Measurements from ENCODE around the gene CEACAM1.

GRCh38 chr19:42529248-42529764, 1.0 kb upstream of the CEACAM1 start:
- TF ChIP-seq, protein P1, sequence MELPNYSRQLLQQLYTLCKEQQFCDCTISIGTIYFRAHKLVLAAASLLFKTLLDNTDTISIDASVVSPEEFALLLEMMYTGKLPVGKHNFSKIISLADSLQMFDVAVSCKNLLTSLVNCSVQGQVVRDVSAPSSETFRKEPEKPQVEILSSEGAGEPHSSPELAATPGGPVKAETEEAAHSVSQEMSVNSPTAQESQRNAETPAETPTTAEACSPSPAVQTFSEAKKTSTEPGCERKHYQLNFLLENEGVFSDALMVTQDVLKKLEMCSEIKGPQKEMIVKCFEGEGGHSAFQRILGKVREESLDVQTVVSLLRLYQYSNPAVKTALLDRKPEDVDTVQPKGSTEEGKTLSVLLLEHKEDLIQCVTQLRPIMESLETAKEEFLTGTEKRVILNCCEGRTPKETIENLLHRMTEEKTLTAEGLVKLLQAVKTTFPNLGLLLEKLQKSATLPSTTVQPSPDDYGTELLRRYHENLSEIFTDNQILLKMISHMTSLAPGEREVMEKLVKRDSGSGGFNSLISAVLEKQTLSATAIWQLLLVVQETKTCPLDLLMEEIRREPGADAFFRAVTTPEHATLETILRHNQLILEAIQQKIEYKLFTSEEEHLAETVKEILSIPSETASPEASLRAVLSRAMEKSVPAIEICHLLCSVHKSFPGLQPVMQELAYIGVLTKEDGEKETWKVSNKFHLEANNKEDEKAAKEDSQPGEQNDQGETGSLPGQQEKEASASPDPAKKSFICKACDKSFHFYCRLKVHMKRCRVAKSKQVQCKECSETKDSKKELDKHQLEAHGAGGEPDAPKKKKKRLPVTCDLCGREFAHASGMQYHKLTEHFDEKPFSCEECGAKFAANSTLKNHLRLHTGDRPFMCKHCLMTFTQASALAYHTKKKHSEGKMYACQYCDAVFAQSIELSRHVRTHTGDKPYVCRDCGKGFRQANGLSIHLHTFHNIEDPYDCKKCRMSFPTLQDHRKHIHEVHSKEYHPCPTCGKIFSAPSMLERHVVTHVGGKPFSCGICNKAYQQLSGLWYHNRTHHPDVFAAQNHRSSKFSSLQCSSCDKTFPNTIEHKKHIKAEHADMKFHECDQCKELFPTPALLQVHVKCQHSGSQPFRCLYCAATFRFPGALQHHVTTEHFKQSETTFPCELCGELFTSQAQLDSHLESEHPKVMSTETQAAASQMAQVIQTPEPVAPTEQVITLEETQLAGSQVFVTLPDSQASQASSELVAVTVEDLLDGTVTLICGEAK (IDR thresholded peaks at IDR 0.05) = no peak
- TF ChIP-seq, protein P1 (CRISPR knock-in tag; IDR thresholded peaks at IDR 0.05) = no peak
- TF ChIP-seq HNRNPH1 (optimal IDR thresholded peaks at IDR 0.05; ENCODE audit: low read depth, low read length) (no peak), USF2 (IDR thresholded peaks at IDR 0.05; ENCODE audit: low read depth, low read length) (no peak), USF2 (CRISPR knock-in tag; IDR thresholded peaks at IDR 0.05; ENCODE audit: borderline replicate concordance) (no peak), CTCF (CRISPR knock-in tag; IDR thresholded peaks at IDR 0.05) (peak; percentile 99), ZBTB7A (CRISPR knock-in tag; IDR thresholded peaks at IDR 0.05) (peak; percentile 51; the same call in 1 of the 2 replicates), ZNF101 (CRISPR knock-in tag; IDR thresholded peaks at IDR 0.05; ENCODE audit: borderline replicate concordance, low read depth) (no peak), RNF2 (conservative IDR thresholded peaks at IDR 0.05; ENCODE audit: low read depth) (no peak), E2F1 (CRISPR knock-in tag; IDR thresholded peaks at IDR 0.05) (no peak), EP300 (IDR thresholded peaks at IDR 0.05; ENCODE audit: low read depth in 2 of 2, low read length in 2 of 2) (no peak), EP300 (CRISPR knock-in tag; IDR thresholded peaks at IDR 0.05; ENCODE audit: borderline replicate concordance) (no peak), TAF1 (CRISPR knock-in tag; IDR thresholded peaks at IDR 0.05) (peak; percentile 33; the same call in 1 of the 2 replicates), SMARCC2 (IDR thresholded peaks at IDR 0.05) (no peak), MXD4 (CRISPR knock-in tag; IDR thresholded peaks at IDR 0.05) (peak; percentile 21; the same call in 1 of the 2 replicates)
- TF ChIP-seq, protein P2, sequence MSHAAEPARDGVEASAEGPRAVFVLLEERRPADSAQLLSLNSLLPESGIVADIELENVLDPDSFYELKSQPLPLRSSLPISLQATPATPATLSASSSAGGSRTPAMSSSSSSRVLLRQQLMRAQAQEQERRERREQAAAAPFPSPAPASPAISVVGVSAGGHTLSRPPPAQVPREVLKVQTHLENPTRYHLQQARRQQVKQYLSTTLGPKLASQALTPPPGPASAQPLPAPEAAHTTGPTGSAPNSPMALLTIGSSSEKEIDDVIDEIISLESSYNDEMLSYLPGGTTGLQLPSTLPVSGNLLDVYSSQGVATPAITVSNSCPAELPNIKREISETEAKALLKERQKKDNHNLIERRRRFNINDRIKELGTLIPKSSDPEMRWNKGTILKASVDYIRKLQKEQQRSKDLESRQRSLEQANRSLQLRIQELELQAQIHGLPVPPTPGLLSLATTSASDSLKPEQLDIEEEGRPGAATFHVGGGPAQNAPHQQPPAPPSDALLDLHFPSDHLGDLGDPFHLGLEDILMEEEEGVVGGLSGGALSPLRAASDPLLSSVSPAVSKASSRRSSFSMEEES (CRISPR knock-in tag; IDR thresholded peaks at IDR 0.05) = 0 out of 2 replicates have a peak, but pooled peaks have one; percentile 29
- TF ChIP-seq, protein P3, sequence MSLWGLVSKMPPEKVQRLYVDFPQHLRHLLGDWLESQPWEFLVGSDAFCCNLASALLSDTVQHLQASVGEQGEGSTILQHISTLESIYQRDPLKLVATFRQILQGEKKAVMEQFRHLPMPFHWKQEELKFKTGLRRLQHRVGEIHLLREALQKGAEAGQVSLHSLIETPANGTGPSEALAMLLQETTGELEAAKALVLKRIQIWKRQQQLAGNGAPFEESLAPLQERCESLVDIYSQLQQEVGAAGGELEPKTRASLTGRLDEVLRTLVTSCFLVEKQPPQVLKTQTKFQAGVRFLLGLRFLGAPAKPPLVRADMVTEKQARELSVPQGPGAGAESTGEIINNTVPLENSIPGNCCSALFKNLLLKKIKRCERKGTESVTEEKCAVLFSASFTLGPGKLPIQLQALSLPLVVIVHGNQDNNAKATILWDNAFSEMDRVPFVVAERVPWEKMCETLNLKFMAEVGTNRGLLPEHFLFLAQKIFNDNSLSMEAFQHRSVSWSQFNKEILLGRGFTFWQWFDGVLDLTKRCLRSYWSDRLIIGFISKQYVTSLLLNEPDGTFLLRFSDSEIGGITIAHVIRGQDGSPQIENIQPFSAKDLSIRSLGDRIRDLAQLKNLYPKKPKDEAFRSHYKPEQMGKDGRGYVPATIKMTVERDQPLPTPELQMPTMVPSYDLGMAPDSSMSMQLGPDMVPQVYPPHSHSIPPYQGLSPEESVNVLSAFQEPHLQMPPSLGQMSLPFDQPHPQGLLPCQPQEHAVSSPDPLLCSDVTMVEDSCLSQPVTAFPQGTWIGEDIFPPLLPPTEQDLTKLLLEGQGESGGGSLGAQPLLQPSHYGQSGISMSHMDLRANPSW (CRISPR knock-in tag; IDR thresholded peaks at IDR 0.05; ENCODE audit: borderline replicate concordance) = no peak

All from HepG2 (cell line).